ENCODE results near the gene FAM13A. TPM values are rescaled to one million over a fixed set of nuclear protein-coding genes. Genes with fewer than 3 reads are reported as not detected.

FAM13A gene
- polyA plus RNA-seq, 1 donor from 2014 or later: 4.0 TPM

- TF ChIP-seq SMC3 (conservative IDR thresholded peaks at IDR 0.05; ENCODE audit: poor library complexity) (no peak), EP300 (conservative IDR thresholded peaks at IDR 0.05; ENCODE audit: poor library complexity, severe bottlenecking) (no peak), MXI1 (conservative IDR thresholded peaks at IDR 0.05; ENCODE audit: poor library complexity, severe bottlenecking) (no peak), POLR2AphosphoS5 (IDR thresholded peaks at IDR 0.05) (no peak), TAF1 (IDR thresholded peaks at IDR 0.05; ENCODE audit: low read depth) (no peak), EZH2 (IDR thresholded peaks at IDR 0.05; ENCODE audit: borderline replicate concordance, insufficient read depth, low read length, poor library complexity, severe bottlenecking) (no peak), REST (IDR thresholded peaks at IDR 0.05; ENCODE audit: borderline replicate concordance) (no peak), RAD21 (conservative IDR thresholded peaks at IDR 0.05) (no peak), CTCF (IDR thresholded peaks at IDR 0.05; ENCODE audit: poor library complexity, severe bottlenecking) (no peak)
- no peaks in the 10 kb centered on the region for H3K79me2 ChIP-seq (replicated peaks; ENCODE audit: insufficient read depth, low read length)
- no peak overlapping the region for H3K9ac ChIP-seq (ENCODE audit: low read length)
- no peak overlapping the region for H3K4me2 ChIP-seq (ENCODE audit: low read length)
- no peaks in the 10 kb centered on the region for H3F3A ChIP-seq (ENCODE audit: insufficient read depth, low read length, poor library complexity, severe bottlenecking)
- H3K9me2 ChIP-seq (ENCODE audit: insufficient read depth, low read length): no peaks in the 10 kb centered on the region
- no peak overlapping the region for H2AFZ ChIP-seq (ENCODE audit: low read depth, low read length)
- H4K20me1 ChIP-seq (ENCODE audit: insufficient read depth): no peaks in the 10 kb centered on the region
- no peaks in the 10 kb centered on the region for H3K9me3 ChIP-seq (ENCODE audit: low read length)
- no peak overlapping the region for H3K4me3 ChIP-seq (ENCODE audit: low read length)
- no peak overlapping the region for H3K27ac ChIP-seq (ENCODE audit: low read length)
- H3K27me3 ChIP-seq (ENCODE audit: insufficient read depth, low read depth, low read length): no peaks in the 10 kb centered on the region
- no peaks in the 10 kb centered on the region for H3K36me3 ChIP-seq (ENCODE audit: insufficient read depth, low read length)
Observed at GRCh38 chr4:88807499-88807898, 249.5 kb downstream of the FAM13A start.

DNA sequence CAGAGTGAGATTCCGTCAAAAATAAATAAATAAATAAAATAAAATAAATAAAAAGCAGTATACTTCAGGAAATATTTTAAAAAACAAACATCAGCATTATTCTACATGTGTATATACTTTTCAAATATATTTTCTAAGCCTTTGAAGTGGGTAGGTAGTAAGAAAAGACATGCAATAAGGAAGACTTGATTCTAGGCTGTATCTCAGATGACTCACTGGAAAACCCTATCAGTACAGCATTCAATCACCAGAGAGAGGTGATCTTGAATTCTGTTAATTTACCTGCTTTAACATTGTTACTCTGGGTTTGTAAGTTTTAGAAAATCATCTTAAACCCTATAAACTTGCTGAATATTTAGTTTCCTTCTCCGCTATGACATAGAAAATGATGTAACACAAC lies 252.8 kb downstream of the FAM13A start:
- Histone ChIP-seq H3K9ac (ENCODE audit: low read length) (no peak overlapping the region), H3K4me2 (ENCODE audit: low read length) (no peak overlapping the region), H3K27ac (ENCODE audit: low read length) (no peak overlapping the region), H3F3A (ENCODE audit: insufficient read depth, low read length, poor library complexity, severe bottlenecking) (no peaks in the 10 kb centered on the region), H3K36me3 (ENCODE audit: insufficient read depth, low read length) (no peaks in the 10 kb centered on the region), H3K9me3 (ENCODE audit: low read length) (no peaks in the 10 kb centered on the region), H3K4me3 (ENCODE audit: low read length) (no peak overlapping the region), H3K27me3 (ENCODE audit: insufficient read depth, low read depth, low read length) (no peaks in the 10 kb centered on the region), H2AFZ (ENCODE audit: low read depth, low read length) (no peak overlapping the region), H4K20me1 (ENCODE audit: insufficient read depth) (no peaks in the 10 kb centered on the region), H3K79me2 (replicated peaks; ENCODE audit: insufficient read depth, low read length) (no peaks in the 10 kb centered on the region), H3K9me2 (ENCODE audit: insufficient read depth, low read length) (no peaks in the 10 kb centered on the region)
- no peak for TF ChIP-seq MXI1 (conservative IDR thresholded peaks at IDR 0.05; ENCODE audit: poor library complexity, severe bottlenecking)
- TF ChIP-seq EP300 (conservative IDR thresholded peaks at IDR 0.05; ENCODE audit: poor library complexity, severe bottlenecking): no peak
- TF ChIP-seq TAF1 (IDR thresholded peaks at IDR 0.05; ENCODE audit: low read depth): no peak
- TF ChIP-seq SMC3 (conservative IDR thresholded peaks at IDR 0.05; ENCODE audit: poor library complexity): no peak
- TF ChIP-seq CTCF (IDR thresholded peaks at IDR 0.05; ENCODE audit: poor library complexity, severe bottlenecking): no peak
- TF ChIP-seq REST (IDR thresholded peaks at IDR 0.05; ENCODE audit: borderline replicate concordance): no peak
- no peak for TF ChIP-seq EZH2 (IDR thresholded peaks at IDR 0.05; ENCODE audit: borderline replicate concordance, insufficient read depth, low read length, poor library complexity, severe bottlenecking)
- no peak for TF ChIP-seq POLR2AphosphoS5 (IDR thresholded peaks at IDR 0.05)
- no peak for TF ChIP-seq RAD21 (conservative IDR thresholded peaks at IDR 0.05)
